ENCODE data around the gene RBM26.

RBM26 gene

DNA sequence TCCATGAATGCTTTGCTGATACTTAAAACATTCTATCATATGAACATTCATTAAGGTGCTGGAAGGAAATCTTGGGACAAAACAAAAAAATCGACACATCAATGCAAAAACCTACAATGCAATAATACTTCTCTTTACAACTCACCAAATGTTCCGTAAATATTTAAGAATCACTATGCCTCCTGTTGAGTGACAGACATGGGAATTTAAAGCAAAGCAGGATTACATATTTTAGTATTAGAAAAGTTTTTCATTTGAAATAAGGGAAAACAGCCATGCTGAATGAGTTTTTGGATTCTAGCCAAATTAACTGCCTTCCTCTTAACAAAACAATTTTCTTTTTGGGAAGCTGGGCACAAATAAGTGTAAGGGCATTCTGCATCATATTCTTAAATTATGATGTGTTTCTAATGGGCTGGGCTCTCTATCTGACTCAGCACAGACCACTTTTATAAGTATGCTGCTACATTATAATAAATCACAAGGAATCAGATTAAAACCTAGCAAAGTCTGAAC lies 93.7 kb downstream of the RBM26 start:
- TF ChIP-seq, protein P1, sequence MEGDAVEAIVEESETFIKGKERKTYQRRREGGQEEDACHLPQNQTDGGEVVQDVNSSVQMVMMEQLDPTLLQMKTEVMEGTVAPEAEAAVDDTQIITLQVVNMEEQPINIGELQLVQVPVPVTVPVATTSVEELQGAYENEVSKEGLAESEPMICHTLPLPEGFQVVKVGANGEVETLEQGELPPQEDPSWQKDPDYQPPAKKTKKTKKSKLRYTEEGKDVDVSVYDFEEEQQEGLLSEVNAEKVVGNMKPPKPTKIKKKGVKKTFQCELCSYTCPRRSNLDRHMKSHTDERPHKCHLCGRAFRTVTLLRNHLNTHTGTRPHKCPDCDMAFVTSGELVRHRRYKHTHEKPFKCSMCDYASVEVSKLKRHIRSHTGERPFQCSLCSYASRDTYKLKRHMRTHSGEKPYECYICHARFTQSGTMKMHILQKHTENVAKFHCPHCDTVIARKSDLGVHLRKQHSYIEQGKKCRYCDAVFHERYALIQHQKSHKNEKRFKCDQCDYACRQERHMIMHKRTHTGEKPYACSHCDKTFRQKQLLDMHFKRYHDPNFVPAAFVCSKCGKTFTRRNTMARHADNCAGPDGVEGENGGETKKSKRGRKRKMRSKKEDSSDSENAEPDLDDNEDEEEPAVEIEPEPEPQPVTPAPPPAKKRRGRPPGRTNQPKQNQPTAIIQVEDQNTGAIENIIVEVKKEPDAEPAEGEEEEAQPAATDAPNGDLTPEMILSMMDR (IDR thresholded peaks at IDR 0.05; ENCODE audit: low read depth, low read length, missing control alignments): no peak

DNA sequence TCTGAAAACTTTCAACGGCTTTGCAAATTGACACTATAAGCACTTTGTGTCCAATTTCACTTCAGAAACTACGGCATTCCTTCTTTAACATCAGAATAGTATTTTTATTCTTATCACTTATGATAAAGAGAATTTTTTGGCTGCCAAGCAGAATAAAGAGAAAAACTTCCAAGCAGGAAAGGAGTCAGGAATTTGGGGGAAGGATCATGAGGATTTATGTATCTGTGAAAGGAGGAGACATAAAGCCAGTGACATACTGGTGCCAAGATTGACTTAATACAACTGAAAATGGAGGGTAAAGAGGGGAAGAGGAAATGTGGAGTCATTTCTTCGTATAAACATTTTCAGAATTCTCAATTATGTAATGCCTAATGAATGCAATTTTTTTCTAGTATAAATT lies 94.7 kb downstream of the RBM26 start:
- TF ChIP-seq, protein P1 (IDR thresholded peaks at IDR 0.05; ENCODE audit: low read depth, low read length, missing control alignments): no peak
- no peak for DNase-seq (ENCODE audit: extremely low read depth, low read depth)
- no peak overlapping the region for H3K4me3 ChIP-seq (replicated peaks; ENCODE audit: low read depth, low read length)

More for the DNA sequence above, 93.7 kb downstream of the RBM26 start:
- DNase-seq (ENCODE audit: extremely low read depth, low read depth): no peak
- H3K4me3 ChIP-seq (replicated peaks; ENCODE audit: low read depth, low read length): no peak overlapping the region

DNA sequence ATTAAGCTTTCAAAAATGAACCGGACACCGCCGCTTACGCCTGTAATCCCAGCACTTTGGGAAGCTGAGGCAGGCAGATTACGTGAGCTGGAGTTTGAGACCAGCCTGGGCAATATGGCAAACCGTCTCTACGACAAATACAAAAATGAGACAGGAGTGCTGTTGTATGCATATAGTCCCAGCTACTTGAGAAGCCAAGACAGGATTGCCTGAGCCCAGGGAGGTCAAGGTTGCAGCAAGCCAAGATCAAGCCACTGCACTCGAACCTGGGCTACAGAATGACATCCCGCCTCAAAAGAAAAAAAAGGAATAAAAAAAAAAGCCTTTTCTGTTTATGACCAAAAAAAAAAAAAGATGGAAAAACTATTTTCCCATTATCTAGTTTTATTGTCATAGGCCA lies 96.4 kb downstream of the RBM26 start:
- no peak for DNase-seq (ENCODE audit: extremely low read depth, low read depth)
- no peak overlapping the region for H3K4me3 ChIP-seq (replicated peaks; ENCODE audit: low read depth, low read length)
- TF ChIP-seq, protein P1 (IDR thresholded peaks at IDR 0.05; ENCODE audit: low read depth, low read length, missing control alignments): no peak

DNA sequence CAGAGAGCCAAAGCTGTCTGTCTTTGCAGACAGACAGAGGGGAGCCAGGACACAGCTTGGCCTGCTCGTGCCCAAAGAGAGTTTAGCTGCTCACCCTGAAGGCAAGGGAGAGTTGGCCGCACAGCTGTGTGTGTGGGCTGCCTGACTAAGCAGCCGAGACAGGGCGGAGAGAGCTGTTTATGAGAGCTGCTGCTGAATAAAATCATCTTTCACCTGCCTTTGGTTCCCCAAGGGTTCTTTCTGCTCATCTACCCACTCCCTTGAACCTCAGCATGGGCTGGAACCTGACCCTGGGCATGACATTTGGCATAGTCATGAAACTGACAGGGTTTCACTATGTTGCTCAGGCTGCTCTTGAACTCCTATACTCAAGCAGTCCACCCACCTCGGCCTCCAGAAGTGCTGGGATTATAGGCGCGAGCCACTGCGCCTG lies 98.2 kb downstream of the RBM26 start:
- TF ChIP-seq, protein P1 (IDR thresholded peaks at IDR 0.05; ENCODE audit: low read depth, low read length, missing control alignments): no peak
- peak; percentile 2 for DNase-seq (ENCODE audit: extremely low read depth, low read depth)
- no peak overlapping the region for H3K4me3 ChIP-seq (replicated peaks; ENCODE audit: low read depth, low read length)

DNA sequence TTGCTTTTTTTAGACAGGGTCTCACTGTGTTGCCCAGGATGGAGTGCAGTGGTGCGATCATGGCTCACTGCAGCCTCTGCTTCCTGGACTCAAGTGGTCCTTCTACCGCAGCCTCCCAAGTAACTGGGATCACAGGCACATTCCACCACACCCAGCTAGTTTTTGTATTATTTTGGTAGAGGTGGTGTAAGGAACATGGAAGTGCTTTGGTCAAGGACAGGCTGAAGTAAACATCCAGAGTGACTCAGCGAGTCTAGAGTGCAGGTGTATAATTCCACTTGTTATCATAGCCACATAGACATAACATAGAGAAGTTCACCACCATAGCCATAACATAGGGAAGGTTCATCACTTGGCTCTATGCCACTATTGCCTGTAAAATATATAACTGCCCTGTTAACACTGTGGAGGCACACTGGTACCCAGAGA lies 98.6 kb downstream of the RBM26 start:
- no peak for DNase-seq (ENCODE audit: extremely low read depth, low read depth)
- TF ChIP-seq, protein P1 (IDR thresholded peaks at IDR 0.05; ENCODE audit: low read depth, low read length, missing control alignments): no peak
- no peak overlapping the region for H3K4me3 ChIP-seq (replicated peaks; ENCODE audit: low read depth, low read length)

DNA sequence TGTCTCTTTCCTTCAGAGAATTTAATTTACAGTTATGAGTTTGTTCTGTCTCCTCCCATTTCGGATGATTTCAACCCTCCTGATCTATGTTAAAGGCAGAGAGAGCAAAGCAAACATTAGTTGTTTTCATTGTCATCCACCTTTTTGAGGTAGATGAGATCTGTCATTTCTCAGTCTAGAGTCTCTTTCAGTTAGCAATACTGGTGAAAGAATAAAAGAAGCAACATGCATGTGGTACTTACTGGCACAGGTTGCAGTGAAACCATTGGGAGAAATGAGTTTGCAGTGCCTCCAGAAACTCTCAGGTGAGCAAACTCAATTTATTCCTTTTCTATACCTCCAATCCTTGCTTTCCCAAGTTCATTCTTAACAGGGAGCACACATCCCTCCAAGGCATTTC lies 99.4 kb downstream of the RBM26 start:
- TF ChIP-seq, protein P1 (IDR thresholded peaks at IDR 0.05; ENCODE audit: low read depth, low read length, missing control alignments): no peak
- H3K4me3 ChIP-seq (replicated peaks; ENCODE audit: low read depth, low read length): no peak overlapping the region
- DNase-seq (ENCODE audit: extremely low read depth, low read depth): no peak

DNA sequence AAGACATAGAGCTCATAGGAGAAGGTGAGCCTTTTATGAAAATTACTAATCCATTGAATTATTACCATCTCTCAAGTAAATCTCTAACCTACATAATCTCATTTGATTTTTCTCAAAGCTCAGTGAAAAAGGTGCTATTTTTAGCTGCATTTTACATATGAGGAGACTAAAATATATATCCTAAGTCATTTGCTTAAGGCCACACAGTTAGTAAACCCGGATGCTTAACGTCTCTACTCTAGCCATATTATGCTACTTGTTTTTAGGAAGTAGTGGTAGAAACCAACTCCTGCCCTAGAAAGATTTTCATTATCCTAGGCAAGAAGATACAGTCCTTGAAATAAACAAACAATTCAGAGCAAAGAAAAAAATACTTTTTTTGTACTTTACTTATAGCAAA lies 108.9 kb downstream of the RBM26 start:
- DNase-seq (ENCODE audit: extremely low read depth, low read depth): no peak
- TF ChIP-seq, protein P1 (IDR thresholded peaks at IDR 0.05; ENCODE audit: low read depth, low read length, missing control alignments): no peak
- no peak overlapping the region for H3K4me3 ChIP-seq (replicated peaks; ENCODE audit: low read depth, low read length)

Measured in HFF-Myc (cell line).